Fibroblast of skin of abdomen (primary cell): ENCODE data around the gene PLEKHG5.
A peak's percentile ranks its signal among the peaks of the same experiment; 100 is the strongest.
"Not testable (repeated sequence)": the region's sequence is repeated elsewhere in the genome, so short reads cannot be mapped to it uniquely, and the experiment has no call there.

Source experiments
- DNase-seq: peaks from one replicate; pipeline ENCODE4 v3.0.0-alpha.2; 2013

The PLEKHG5 gene

DNA sequence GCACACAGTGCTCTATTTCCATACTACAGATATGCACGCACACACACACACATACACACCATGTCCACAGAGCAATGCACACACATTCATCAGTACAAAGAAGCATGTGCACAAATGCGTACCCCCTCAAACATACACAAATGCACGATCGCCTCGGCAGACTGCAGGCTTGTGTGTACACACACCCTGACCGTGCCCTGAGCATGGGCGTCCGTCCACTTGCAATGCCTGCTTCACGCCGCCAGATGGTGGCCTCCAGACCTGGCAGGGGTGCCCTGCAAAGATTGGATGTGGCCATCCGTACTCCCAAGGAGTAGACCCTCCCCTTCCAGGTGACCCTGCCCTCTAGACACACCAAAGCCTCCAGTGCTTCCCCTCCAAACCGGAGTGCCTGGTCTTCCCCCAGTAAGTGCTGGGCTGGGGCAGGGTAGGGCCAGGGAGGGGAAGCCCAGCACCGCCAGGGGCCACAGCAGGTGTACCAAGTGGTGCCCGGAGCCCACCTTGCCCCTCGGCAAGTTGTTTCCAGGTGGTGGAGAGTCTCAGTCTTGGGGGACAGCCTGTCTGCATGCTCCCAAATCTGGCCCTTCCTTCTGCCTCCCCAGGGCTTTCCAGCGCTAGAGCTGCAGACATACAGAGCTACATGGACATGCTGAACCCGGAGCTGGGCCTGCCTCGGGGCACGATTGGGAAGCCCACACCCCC is 46.3 kb downstream of the PLEKHG5 start:
- DNase-seq, result no peak

DNA sequence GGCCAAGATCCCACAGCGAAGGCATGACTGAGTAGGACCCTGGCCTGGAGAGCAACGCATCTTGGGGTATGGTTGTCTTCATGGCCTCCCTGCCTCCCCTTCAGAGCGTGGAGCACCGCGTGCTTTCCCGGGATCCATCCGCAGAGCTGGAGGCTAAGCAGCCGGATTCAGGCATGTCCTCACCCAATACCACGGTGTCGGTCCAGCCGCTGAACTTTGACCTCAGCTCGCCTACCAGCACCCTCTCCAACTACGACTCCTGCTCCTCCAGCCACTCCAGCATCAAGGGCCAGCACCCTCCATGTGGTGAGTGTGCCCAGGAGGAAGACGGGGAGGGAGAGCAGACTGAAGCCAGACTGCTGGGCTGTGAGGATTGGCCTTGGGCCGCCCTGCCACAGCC is 47.1 kb downstream of the PLEKHG5 start:
- DNase-seq, result no peak

GRCh38 chr1:6443339-6444115 is 47.9 kb downstream of the PLEKHG5 start:
- DNase-seq, result no peak

- DNase-seq, result no peak
Observed at GRCh38 chr1:6441586-6441985, 49.9 kb downstream of the PLEKHG5 start.

DNA sequence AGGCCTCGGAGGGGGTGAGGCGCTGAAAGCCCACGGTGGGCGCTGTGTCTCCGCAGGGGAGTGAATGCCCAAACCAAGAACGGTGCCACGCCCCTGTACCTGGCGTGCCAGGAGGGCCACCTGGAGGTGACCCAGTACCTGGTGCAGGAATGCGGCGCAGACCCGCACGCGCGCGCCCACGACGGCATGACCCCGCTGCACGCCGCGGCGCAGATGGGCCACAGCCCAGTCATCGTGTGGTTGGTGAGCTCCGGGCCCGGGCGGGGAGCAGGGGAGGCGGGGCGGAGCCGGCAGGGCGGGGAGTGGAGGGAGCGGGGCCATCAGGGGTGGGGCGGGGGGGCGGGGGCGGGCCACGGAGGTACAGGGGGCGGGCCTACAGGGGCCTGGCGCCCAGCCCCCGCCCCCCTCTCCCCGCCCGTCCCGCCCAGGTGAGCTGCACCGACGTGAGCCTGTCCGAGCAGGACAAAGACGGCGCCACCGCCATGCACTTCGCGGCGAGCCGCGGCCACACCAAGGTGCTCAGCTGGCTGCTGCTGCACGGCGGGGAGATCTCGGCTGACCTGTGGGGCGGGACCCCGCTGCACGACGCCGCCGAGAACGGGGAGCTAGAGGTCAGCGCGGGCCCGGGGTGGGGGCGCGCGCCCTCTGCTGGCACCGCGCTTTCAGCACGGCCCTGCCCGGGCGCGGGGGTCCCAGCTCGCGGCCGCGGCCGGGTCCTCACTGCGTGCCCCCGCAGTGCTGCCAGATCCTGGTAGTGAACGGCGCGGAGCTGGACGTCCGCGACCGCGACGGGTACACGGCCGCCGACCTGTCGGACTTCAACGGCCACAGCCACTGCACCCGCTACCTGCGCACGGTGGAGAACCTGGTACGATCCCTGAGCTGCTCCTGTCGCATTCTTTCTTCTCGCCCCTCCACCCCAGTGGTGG is 51.0 kb downstream of the PLEKHG5 start:
- DNase-seq, result peak; percentile 22

- DNase-seq, result peak; percentile 29
Observed at GRCh38 chr1:6438047-6438525, 53.4 kb downstream of the PLEKHG5 start.

GRCh38 chr1:6437012-6437700 is 54.3 kb downstream of the PLEKHG5 start:
- not testable (repeated sequence) for DNase-seq

DNA sequence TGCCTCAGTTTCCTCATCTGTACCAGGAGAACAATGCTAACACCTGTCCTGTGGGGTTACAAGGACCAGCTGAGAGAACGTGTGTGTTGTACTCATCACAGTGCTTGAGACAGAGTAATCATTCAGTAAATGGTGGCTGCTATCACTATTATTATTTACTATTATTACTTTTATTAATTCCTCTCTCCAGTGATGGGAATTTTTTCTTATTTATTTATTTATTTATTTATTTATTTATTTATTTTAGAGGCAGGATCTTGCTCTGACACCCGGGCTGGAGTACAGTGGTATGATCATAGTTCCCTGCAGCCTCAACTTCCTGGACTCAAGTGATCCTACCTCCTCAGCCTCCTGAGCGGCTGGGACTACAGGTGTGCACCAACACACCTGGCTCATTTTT is 55.2 kb downstream of the PLEKHG5 start:
- DNase-seq, result not testable (repeated sequence)

GRCh38 chr1:6435547-6435946 is 55.9 kb downstream of the PLEKHG5 start:
- DNase-seq, result no peak

GRCh38 chr1:6435129-6435528 is 56.3 kb downstream of the PLEKHG5 start:
- no peak for DNase-seq

DNA sequence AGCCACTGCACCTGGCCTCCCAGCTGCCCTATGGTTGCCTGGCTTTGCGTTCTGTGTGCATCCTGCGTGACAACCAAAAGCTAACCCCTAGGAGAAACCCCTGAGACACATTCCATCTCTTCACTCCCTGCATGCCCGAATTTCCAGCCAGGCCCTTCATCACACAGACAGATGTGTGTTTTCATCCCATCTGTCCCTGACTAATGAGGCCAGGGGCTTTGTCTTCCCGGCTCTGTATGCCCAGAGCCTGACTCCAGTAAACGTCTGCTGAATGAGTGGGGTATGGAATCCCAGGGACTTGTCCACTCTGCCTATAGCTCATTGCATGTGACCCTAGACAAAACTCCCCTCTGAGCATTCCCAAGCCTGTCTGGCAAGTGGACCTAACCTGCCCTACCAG is 57.3 kb downstream of the PLEKHG5 start:
- DNase-seq, result no peak

GRCh38 chr1:6431645-6432579 is 59.6 kb downstream of the PLEKHG5 start:
- DNase-seq, result not testable (repeated sequence)

DNA sequence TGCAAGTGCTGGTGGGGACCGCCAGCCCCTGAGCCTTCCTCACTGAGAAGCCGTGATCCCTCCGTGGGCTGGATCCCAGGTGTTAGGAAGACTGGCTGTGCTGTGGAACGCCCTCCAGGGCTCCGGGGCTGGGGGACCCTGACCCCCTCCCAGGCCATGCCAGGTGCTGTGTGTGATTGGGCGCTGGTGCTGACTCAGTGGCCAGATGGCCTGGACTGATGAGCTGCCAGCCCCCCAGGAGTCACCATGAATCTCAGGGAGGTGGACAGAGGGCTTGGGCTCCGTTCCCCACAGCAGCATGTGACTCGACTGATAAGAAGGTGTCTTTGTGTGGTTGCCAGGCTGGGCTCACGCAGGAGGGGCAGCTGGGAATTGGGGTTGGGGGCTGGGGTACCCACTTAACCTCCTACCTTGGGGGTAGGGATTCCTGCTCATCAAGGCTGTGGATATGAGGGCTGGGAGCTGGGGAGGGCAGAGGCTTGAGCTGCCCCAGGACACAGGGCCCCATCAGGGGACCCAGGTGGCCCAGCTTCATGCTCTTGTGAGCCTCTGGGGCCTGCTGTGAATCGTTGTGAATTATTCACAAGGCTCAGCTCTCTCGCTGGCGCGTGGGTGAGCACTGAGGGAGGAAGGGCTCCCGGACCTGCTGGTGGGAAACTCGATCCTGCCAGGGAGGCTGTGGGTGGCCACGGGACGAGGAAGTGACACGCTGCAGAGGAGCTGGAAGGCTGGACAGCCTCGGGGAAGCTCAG is 61.6 kb downstream of the PLEKHG5 start:
- not testable (repeated sequence) for DNase-seq

DNA sequence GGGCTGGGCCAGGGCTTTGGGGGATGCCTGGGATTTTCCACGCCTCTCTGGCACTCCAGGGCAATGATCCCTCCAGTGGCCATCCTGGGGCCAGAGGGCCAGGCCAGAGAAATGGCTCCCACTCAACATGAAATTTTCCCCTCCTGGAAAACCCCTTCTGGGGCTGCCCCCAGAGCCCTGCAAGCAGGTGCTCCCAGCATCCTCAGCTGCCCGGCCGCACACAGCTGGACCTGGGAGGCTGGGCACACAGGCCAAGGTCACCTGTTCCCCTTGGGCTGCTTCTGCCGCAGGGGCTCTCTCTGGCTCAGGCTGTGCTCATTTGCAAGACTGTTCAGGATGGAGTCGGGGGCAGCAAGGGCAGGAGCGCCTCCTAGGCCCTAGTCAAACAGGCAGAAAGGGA is 63.0 kb downstream of the PLEKHG5 start:
- not testable (repeated sequence) for DNase-seq

- no peak for DNase-seq
Observed at GRCh38 chr1:6427441-6428390, 63.8 kb downstream of the PLEKHG5 start.

DNA sequence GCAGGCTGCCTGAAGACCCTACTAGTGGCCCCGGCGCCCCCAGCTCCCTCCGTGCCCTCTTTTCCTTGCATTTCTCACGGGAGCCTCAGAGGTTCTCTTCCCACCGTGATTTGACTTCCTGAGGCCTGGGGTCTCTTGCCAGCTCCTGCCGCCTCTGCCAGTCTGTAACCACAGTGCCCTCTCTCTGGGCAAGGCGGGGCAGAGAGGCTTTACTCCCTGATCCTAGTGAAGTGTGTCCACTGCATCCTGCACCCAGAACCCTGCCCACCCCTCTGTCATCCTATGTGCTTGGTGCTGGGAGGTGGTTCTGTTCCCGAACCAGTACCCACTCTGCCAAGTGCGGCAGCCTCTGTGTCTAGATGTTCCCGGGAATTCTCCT is 64.5 kb downstream of the PLEKHG5 start:
- no peak for DNase-seq

GRCh38 chr1:6426277-6426971 is 65.0 kb downstream of the PLEKHG5 start:
- no peak for DNase-seq

- DNase-seq, result no peak
Observed at GRCh38 chr1:6425658-6426057, 65.8 kb downstream of the PLEKHG5 start.
